Measurements from ENCODE around the gene ZNF232.
"Not testable (repeated sequence)": the region's sequence is repeated elsewhere in the genome, so short reads cannot be mapped to it uniquely, and the experiment has no call there.

The ZNF232 gene

GRCh38 chr17:5099271-5099670 lies 12.4 kb downstream of the ZNF232 start:
- DNase-seq (ENCODE audit: low read depth in 3 of 3, low spot score in 1 of 3), result no peak

- DNase-seq (ENCODE audit: low read depth in 3 of 3, low spot score in 1 of 3), result peak in 1 of 3 donors; percentile 15
Observed at GRCh38 chr17:5097101-5097834, 14.4 kb downstream of the ZNF232 start.

GRCh38 chr17:5096731-5097100 lies 15.0 kb downstream of the ZNF232 start:
- no peak for DNase-seq (ENCODE audit: low read depth in 3 of 3, low spot score in 1 of 3)

DNA sequence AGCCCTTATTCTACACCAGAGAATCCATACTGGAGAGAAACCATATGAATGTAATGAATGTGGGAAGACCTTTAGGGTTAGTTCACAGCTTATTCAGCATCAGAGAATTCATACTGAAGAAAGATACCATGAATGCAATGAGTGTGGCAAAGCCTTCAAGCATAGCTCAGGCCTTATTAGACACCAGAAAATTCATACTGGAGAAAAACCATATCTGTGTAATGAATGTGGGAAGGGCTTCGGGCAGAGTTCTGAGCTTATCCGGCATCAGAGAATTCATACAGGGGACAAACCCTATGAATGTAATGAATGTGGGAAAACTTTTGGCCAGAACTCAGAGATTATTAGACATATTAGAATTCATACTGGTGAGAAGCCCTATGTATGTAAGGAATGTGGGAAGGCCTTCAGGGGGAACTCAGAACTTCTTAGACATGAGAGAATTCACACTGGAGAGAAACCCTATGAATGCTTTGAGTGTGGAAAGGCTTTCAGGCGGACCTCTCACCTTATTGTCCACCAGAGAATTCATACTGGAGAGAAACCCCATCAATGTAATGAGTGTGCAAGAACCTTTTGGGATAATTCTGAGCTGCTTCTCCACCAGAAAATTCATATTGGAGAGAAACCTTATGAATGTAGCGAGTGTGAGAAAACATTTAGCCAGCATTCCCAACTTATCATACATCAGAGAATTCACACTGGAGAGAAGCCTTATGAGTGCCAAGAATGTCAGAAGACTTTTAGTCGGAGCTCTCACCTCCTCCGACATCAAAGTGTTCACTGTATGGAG lies 19.3 kb downstream of the ZNF232 start:
- DNase-seq (ENCODE audit: low read depth in 3 of 3, low spot score in 1 of 3), result no peak

- no peak for DNase-seq (ENCODE audit: low read depth in 3 of 3, low spot score in 1 of 3)
Observed at GRCh38 chr17:5080591-5080990, 31.1 kb downstream of the ZNF232 start.

DNA sequence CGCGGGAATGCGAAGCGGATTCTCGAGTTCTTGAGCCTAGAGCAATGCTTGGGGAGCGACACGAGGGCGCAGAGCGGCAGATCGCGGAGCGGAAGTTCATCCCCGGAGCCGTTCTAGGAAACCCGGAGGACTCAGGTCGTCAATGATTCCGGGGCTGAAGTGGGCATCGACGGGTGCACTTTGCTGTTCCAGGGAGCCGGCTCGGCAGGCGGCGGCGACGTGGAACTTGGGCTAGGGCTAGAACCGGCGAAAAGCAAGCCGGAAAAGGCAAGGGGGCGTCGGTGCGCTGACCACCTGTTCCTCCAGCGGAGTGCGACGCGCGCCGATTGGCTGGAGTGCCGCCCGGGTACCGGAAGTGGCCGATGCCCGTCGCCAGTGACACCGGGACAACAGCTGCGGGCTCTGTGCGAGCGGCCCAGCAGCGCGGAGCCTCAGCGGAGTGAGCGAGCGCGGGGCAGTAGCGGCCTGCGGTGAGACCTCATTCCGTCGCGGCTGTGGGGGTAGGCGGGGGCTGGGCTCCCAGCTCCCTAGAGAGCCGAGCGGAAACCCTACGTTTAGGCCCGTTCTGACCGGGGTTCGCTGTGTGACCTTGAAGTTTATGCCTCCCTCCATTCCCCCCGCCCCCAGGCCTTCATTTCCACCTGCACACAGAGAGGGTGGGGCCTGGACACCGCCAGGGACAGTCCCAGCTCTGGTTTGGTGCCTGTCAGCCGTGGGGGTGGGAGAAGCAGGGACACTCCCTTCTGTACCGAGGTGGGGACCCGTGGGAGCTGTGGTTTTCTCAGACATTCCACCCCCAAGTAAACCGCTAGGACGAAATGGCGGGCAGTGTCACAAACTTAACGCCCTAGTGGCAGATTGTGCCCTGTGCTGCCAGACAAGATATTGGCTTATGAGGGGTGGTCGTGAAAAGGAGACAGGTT lies 33.3 kb downstream of the ZNF232 start, which contains the start of gene ZFP3:
TSS of gene ZFP3 (plus strand) at position 362 of the 923 bp plus-strand sequence. CDS start 13,038 bp downstream, outside the sequence.
- DNase-seq (ENCODE audit: low read depth in 3 of 3, low spot score in 1 of 3), result peak; percentile 20 to 55 (median 48)

DNA sequence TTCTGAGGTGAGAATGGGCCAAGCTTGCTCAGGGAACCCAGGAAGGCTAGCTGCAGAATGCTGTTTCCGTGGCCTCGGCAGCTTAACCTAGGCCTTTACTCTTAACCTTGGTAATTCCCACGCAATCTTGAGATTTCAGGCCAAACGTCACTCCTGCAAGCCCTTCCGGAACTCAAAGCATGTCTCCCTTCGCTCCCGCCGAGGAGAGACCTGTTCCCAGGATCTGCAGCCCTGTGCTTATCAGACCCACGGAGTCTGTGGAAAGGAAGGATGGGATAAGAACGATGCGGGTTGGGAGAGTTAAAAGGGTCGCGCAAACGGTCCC lies 33.9 kb downstream of the ZNF232 start:
- DNase-seq (ENCODE audit: low read depth in 3 of 3, low spot score in 1 of 3), result no peak

GRCh38 chr17:5077275-5077674 lies 34.4 kb downstream of the ZNF232 start:
- DNase-seq (ENCODE audit: low read depth in 3 of 3, low spot score in 1 of 3), result not testable (repeated sequence)

DNA sequence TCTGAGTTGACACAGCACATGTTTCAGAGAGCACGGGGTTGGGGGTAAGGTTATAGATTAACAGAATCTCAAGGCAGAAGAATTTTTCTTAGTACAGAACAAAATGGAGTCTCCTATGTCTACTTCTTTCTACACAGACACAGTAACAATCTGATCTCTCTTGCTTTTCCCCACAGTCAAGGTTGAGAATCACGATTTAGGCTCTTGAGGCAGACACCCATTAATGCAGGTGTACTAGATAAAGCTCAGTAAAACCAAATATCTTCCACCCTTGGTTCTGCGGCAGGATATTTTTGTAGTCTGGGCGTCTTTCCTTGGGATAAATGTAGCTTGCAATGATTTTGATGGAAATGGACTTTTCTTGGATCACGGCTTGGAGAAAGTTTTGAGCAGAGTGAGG lies 36.2 kb downstream of the ZNF232 start:
- DNase-seq (ENCODE audit: low read depth in 3 of 3, low spot score in 1 of 3), result not testable (repeated sequence)

DNA sequence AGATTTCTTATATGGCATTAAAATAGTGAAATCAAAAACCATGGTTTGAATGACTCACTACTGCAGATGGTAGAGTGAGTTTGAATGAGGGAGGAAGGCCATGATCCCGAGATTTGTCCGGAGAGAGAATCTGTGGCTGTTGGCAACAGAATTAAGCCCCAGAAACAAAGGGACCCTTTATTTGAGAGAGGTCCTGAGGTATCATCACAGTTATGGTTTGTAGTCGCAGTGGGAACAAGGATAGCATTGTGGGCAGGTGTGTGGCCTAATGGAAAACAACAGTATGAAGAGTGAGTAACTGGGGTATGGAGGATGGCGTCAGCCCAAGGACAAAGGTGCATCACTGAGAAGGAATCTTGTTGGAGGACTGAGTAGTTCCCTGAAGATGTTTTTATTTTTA lies 42.0 kb downstream of the ZNF232 start:
- no peak for DNase-seq (ENCODE audit: low read depth in 3 of 3, low spot score in 1 of 3)

DNA sequence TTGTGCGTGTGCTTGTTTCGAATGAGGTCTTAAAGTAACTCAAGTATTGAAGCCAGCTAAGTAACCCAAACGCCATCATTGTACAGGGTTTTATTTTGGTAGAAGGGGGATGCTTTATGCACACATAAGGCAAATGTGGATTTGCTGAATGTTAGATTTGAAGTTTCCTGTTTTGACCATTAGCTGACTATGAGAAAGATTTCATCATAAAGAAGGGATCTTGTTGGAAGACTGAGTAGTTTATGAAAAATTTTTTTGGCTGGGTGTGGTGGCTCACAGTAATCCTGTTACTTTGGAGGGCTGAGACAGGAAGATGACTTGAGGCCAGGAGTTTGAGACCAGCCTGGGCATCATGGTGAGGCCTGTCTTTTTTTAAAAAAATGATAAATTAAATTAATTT lies 43.4 kb downstream of the ZNF232 start:
- DNase-seq (ENCODE audit: low read depth in 3 of 3, low spot score in 1 of 3), result no peak

DNA sequence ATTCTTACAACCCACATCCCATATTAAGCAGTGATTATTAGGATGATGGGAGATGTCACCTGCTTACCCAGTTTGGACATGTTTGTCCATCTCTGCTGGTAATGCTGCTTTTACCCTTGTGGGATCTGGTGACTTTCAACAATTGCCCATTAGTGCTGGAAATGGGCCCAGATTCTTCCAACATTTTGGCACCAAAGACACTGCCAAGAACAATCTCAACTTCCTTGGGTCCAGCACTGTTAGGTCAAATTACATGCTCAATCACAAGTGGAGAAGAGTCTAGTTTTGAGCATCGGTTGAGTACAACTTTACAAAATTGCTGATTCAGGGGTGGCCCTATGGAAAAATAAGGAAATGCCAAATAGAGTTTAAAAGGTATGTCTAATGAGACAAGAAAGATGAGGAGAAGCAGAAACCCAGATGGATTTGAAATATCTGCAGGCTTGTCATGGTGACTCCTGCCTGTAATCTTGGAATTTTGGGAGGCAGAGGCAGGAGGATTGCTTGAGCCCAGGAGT lies 46.4 kb downstream of the ZNF232 start:
- no peak for DNase-seq (ENCODE audit: low read depth in 3 of 3, low spot score in 1 of 3)
